GM12891 (cell line): ENCODE results near the gene VTI1A.

ENCODE experiments used
- PAX5 ChIP-seq: IDR thresholded peaks from 2 replicates; pipeline ENCODE4 v1.6.1; 2011; ENCODE audit warnings: low read length, moderate library complexity, mild to moderate bottlenecking; ENCODE audit not compliant: insufficient read depth, severe bottlenecking
- POLR2A ChIP-seq: IDR thresholded peaks from 2 replicates; pipeline ENCODE4 v1.6.1; 2011; ENCODE audit warnings: low read depth, low read length, control low read depth
- POLR2AphosphoS5 ChIP-seq: IDR thresholded peaks from 2 replicates; pipeline ENCODE4 v1.6.1; 2011; ENCODE audit warnings: low read depth, low read length, control low read depth
- POU2F2 ChIP-seq: IDR thresholded peaks from 2 replicates; pipeline ENCODE4 v1.6.1; 2011; ENCODE audit warnings: low read depth, mild to moderate bottlenecking, control low read depth, low read length, moderate library complexity
- SPI1 ChIP-seq: IDR thresholded peaks from 2 replicates; pipeline ENCODE4 v1.6.1; 2011; ENCODE audit warnings: low read depth, low read length, control low read depth
- TAF1 ChIP-seq: IDR thresholded peaks from 2 replicates; pipeline ENCODE4 v1.6.1; 2011; ENCODE audit warnings: low read depth, low read length, control low read depth

GRCh38 chr10:112447620-112447928 is 559 bp downstream of the VTI1A start:
- TF ChIP-seq POLR2AphosphoS5 (no peak), POLR2A (no peak), TAF1 (no peak), SPI1 (no peak), POU2F2 (no peak), PAX5 (no peak)
